GM23338 (cell line): ENCODE measurements around the gene LONRF3. TPM values are rescaled to one million over a fixed set of nuclear protein-coding genes. Genes with fewer than 3 reads are reported as not detected.
A peak's percentile ranks its signal among the peaks of the same experiment; 100 is the strongest.

Experiments used
- ATAC-seq: fragments of 200-7000 bp; cut with Tn5 transposase; 3 replicates; pipeline ENCODE4 v1.9.1; 2020
- DNase-seq: peaks from one replicate; pipeline ENCODE4 v3.0.0-alpha.2; 2015; ENCODE audit warnings: low spot score
- H2AFZ ChIP-seq: fragments of 200-600 bp; sonication (generic); 2 replicates; pipeline ENCODE4 v1.8.0; 2016; ENCODE audit warnings: antibody characterized with exemption, mild to moderate bottlenecking, moderate library complexity
- H3F3A ChIP-seq: fragments of 200-600 bp; sonication (generic); replicated peaks from 2 replicates; pipeline ENCODE4 v1.8.0; 2017; ENCODE audit warnings: antibody characterized with exemption, mixed run types, low read depth
- H3K27ac ChIP-seq: fragments of 200-600 bp; sonication (generic); 2 replicates; pipeline ENCODE4 v1.6.1; 2016; ENCODE audit warnings: low read depth
- H3K27me3 ChIP-seq: fragments of 200-600 bp; sonication (generic); 2 replicates; pipeline ENCODE4 v1.8.0; 2016; ENCODE audit warnings: mild to moderate bottlenecking, mixed run types, moderate library complexity; ENCODE audit not compliant: insufficient read depth
- H3K36me3 ChIP-seq: fragments of 200-600 bp; sonication (generic); 2 replicates; pipeline ENCODE4 v1.8.0; 2016; ENCODE audit warnings: mild to moderate bottlenecking; ENCODE audit not compliant: insufficient read depth
- H3K4me1 ChIP-seq: fragments of 200-600 bp; sonication (generic); 2 replicates; pipeline ENCODE4 v1.8.0; 2016; ENCODE audit warnings: mild to moderate bottlenecking, moderate library complexity; ENCODE audit not compliant: insufficient read depth
- H3K4me2 ChIP-seq: fragments of 200-600 bp; sonication (generic); 2 replicates; pipeline ENCODE4 v1.7.1; 2017; ENCODE audit warnings: mixed run types
- H3K4me3 ChIP-seq: fragments of 200-600 bp; sonication (generic); 2 replicates; pipeline ENCODE4 v1.6.1; 2016; ENCODE audit warnings: mixed run types
- H3K79me2 ChIP-seq: fragments of 200-600 bp; sonication (generic); replicated peaks from 2 replicates; pipeline ENCODE4 v1.8.0; 2017; ENCODE audit warnings: mild to moderate bottlenecking; ENCODE audit not compliant: insufficient read depth
- H3K9me2 ChIP-seq: fragments of 200-600 bp; sonication (generic); 2 replicates; pipeline ENCODE4 v1.8.0; 2017; ENCODE audit not compliant: insufficient read depth
- H4K20me1 ChIP-seq: fragments of 200-600 bp; sonication (generic); replicated peaks from 2 replicates; pipeline ENCODE4 v1.8.0; 2017; ENCODE audit warnings: mild to moderate bottlenecking; ENCODE audit not compliant: insufficient read depth
- H3K27ac Mint-ChIP-seq: 2 replicates; pipeline ENCODE4 v1.8.0; 2020; ENCODE audit warnings: inconsistent platforms, mild to moderate bottlenecking, moderate library complexity, mixed read lengths
- H3K27me3 Mint-ChIP-seq: 3 replicates; pipeline ENCODE4 v1.8.0; 2022; ENCODE audit warnings: low read depth, mild to moderate bottlenecking, moderate library complexity, mixed read lengths, inconsistent platforms; ENCODE audit not compliant: insufficient read depth, poor library complexity
- H3K36me3 Mint-ChIP-seq: 3 replicates; pipeline ENCODE4 v1.8.0; 2021; ENCODE audit warnings: low read depth, mild to moderate bottlenecking, inconsistent platforms, moderate library complexity, mixed read lengths
- H3K4me1 Mint-ChIP-seq: 3 replicates; pipeline ENCODE4 v1.8.0; 2020; ENCODE audit warnings: mild to moderate bottlenecking, inconsistent platforms, mixed read lengths
- H3K4me3 Mint-ChIP-seq: 3 replicates; pipeline ENCODE4 v1.8.0; 2021; ENCODE audit warnings: moderate library complexity, mild to moderate bottlenecking, inconsistent platforms, mixed read lengths
- H3K9me3 Mint-ChIP-seq: 3 replicates; pipeline ENCODE4 v1.8.0; 2020; ENCODE audit warnings: moderate library complexity, mild to moderate bottlenecking, inconsistent platforms, mixed read lengths
- CREB1 ChIP-seq: fragments of 250-450 bp; sonication (Bioruptor Pico); IDR thresholded peaks from 2 replicates; pipeline ENCODE4 v1.5.0; 2020; ENCODE audit warnings: low read depth, mild to moderate bottlenecking, moderate library complexity
- EZH2phosphoT487 ChIP-seq: fragments of 200-600 bp; sonication (generic); IDR thresholded peaks from one replicate; pipeline ENCODE4 v1.8.1; 2018; ENCODE audit warnings: antibody characterized with exemption; ENCODE audit not compliant: unreplicated experiment
- POLR2AphosphoS5 ChIP-seq: IDR thresholded peaks from 2 replicates; pipeline ENCODE4 v1.6.1; 2016; ENCODE audit warnings: antibody characterized with exemption, low read depth
- REST ChIP-seq: IDR thresholded peaks from one replicate; pipeline ENCODE4 v1.6.1; 2018; ENCODE audit warnings: antibody characterized with exemption; ENCODE audit not compliant: unreplicated experiment
- STAT1 ChIP-seq: IDR thresholded peaks from one replicate; pipeline ENCODE4 v1.6.1; 2016; ENCODE audit warnings: antibody characterized with exemption; ENCODE audit not compliant: unreplicated experiment
- ZNF114 ChIP-seq: fragments of 250-450 bp; sonication (Bioruptor Pico); IDR thresholded peaks from 2 replicates; pipeline ENCODE4 v1.5.0; 2020; ENCODE audit warnings: mild to moderate bottlenecking, moderate library complexity
- polyA plus RNA-seq: library from polyadenylated mRNA; unstranded; fragments of >200 nt; fragmentation: Nextera tagmentation; extraction: Ambion mirVana; gene quantifications from 2 replicates; pipeline ENCODE4 v1.2.1, GENCODE V29; 2016
- total RNA-seq: library from RNA; depleted of rRNA; stranded (reverse); fragments of >200 nt; shearing (Covaris generic); gene quantifications from 2 replicates; pipeline ENCODE4 v1.2.3, GENCODE V29; 2014
- TF ChIP-seq, protein P1 (sequence below): IDR thresholded peaks from 2 replicates; pipeline ENCODE4 v1.6.1; 2016; ENCODE audit warnings: antibody characterized with exemption
- TF ChIP-seq, protein P2 (sequence below), 2 experiments: fragments of 200-600 bp in 1 of 2; sonication (generic) in 1 of 2; conservative IDR thresholded peaks; 2 replicates each; pipeline versions ENCODE4 v1.5.1 to v1.6.1; 2016 to 2017; ENCODE audit warnings: antibody characterized with exemption in 2 of 2, low read depth in 2 of 2, mild to moderate bottlenecking in 2 of 2, moderate library complexity in 1 of 2

The LONRF3 gene
- total and polyA plus RNA-seq, 2 experiments from 2014 or later = 0.10 TPM; not detected in 1

GRCh38 chrX:119003462-119003861 is 29.0 kb downstream of the LONRF3 start (continued):
- TF ChIP-seq REST = no peak

DNA sequence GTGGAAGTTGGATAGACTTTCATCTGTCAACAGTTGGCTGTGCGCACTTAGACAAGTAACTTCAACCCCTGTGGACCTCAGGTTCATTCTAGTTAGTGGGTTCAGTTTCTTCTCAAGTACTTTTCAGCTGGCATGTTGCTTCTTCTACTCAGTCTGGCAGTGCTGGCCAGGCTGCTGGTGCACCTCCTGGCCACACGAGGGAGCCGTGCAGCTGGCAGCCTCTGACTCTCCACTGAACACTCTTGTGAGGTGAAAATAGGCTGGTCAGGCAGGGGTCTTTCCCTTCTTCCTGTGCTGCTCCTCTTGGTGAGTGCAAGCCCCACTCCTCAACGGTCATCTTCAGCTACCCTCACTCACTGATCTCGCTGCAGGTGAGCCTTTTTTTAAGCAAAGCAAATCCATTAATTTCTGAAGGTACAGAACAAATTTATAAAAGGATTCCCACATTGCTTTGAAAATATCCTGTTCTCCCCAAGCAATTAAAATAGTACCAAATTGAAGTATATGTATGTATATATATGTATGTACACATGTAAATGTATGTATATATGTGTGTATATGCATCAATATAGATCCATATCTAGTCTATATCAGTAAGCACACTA is 30.6 kb downstream of the LONRF3 start:
- H3F3A ChIP-seq = no peaks in the 10 kb centered on the region
- no peak overlapping the region for H3K4me2 ChIP-seq
- TF ChIP-seq, protein P1, sequence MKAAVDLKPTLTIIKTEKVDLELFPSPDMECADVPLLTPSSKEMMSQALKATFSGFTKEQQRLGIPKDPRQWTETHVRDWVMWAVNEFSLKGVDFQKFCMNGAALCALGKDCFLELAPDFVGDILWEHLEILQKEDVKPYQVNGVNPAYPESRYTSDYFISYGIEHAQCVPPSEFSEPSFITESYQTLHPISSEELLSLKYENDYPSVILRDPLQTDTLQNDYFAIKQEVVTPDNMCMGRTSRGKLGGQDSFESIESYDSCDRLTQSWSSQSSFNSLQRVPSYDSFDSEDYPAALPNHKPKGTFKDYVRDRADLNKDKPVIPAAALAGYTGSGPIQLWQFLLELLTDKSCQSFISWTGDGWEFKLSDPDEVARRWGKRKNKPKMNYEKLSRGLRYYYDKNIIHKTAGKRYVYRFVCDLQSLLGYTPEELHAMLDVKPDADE = no peak
- TF ChIP-seq, protein P2, sequence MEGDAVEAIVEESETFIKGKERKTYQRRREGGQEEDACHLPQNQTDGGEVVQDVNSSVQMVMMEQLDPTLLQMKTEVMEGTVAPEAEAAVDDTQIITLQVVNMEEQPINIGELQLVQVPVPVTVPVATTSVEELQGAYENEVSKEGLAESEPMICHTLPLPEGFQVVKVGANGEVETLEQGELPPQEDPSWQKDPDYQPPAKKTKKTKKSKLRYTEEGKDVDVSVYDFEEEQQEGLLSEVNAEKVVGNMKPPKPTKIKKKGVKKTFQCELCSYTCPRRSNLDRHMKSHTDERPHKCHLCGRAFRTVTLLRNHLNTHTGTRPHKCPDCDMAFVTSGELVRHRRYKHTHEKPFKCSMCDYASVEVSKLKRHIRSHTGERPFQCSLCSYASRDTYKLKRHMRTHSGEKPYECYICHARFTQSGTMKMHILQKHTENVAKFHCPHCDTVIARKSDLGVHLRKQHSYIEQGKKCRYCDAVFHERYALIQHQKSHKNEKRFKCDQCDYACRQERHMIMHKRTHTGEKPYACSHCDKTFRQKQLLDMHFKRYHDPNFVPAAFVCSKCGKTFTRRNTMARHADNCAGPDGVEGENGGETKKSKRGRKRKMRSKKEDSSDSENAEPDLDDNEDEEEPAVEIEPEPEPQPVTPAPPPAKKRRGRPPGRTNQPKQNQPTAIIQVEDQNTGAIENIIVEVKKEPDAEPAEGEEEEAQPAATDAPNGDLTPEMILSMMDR (conservative IDR thresholded peaks at IDR 0.05; ENCODE audit: low read depth in 2 of 2) = peak; percentile 64 to 82
- H2AFZ ChIP-seq = no peak overlapping the region
- DNase-seq (peak; percentile 53), ATAC-seq (peak; percentile 95)
- H3K27ac ChIP-seq = no peak overlapping the region
- no peaks in the 10 kb centered on the region for H3K36me3 Mint-ChIP-seq
- no peaks in the 10 kb centered on the region for H3K36me3 ChIP-seq
- no peaks in the 10 kb centered on the region for H3K27me3 ChIP-seq
- H3K9me2 ChIP-seq = no peaks in the 10 kb centered on the region
- peak overlapping the region; percentile 59; the same call in 2 of the 3 replicates for H3K4me3 Mint-ChIP-seq
- no peak overlapping the region for H3K27ac Mint-ChIP-seq
- no peaks in the 10 kb centered on the region for H3K4me1 ChIP-seq
- H3K9me3 Mint-ChIP-seq = no peaks in the 10 kb centered on the region
- no peaks in the 10 kb centered on the region for H4K20me1 ChIP-seq
- H3K79me2 ChIP-seq = no peaks in the 10 kb centered on the region
- H3K4me3 ChIP-seq = no peak overlapping the region
- H3K4me1 Mint-ChIP-seq = no peaks in the 10 kb centered on the region
- H3K27me3 Mint-ChIP-seq = no peaks in the 10 kb centered on the region

DNA sequence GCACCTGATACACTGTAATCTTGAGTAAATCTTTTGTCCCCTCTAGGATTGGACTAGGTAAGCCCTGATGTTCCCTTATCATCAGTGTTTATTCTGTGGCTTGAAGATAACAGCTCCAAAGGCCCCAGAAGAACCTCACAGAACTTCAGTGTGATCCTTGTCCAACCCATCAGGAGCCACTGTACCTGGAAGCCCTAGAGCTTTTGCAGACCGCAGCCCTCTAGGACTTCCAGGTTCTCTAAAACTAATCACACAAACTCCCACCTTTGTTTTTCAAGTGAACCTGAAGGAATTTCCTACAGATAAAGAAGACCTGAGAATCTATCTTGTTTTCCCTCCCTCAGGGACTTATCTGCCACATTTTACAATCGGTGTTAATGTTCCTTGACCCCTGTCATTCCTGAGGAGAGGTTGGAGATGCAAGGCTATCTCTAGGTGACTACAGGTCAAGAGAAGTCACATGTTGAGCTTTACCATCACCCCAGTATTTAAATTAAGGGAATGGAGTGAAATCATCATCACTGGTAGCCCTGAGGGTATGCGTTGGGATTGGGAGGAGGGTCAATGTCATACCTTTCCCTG is 32.9 kb downstream of the LONRF3 start:
- no peak overlapping the region for H3K4me2 ChIP-seq
- no peaks in the 10 kb centered on the region for H3K79me2 ChIP-seq
- ATAC-seq = no peak
- no peaks in the 10 kb centered on the region for H3F3A ChIP-seq
- H4K20me1 ChIP-seq = no peaks in the 10 kb centered on the region
- Mint-ChIP-seq H3K4me1 (no peaks in the 10 kb centered on the region), H3K4me3 (no peak overlapping the region), H3K27me3 (no peaks in the 10 kb centered on the region), H3K36me3 (no peaks in the 10 kb centered on the region), H3K27ac (no peak overlapping the region), H3K9me3 (no peaks in the 10 kb centered on the region)
- H3K4me3 ChIP-seq = no peak overlapping the region
- no peak for DNase-seq
- no peaks in the 10 kb centered on the region for H3K9me2 ChIP-seq
- H3K27ac ChIP-seq = no peak overlapping the region
- no peaks in the 10 kb centered on the region for H3K36me3 ChIP-seq
- H3K4me1 ChIP-seq = no peaks in the 10 kb centered on the region
- H3K27me3 ChIP-seq = no peaks in the 10 kb centered on the region
- H2AFZ ChIP-seq = no peak overlapping the region
- TF ChIP-seq ZNF114 (CRISPR knock-in tag) (no peak), STAT1 (no peak), EZH2phosphoT487 (no peak), POLR2AphosphoS5 (no peak), REST (no peak), CREB1 (no peak)
- TF ChIP-seq, protein P2 (conservative IDR thresholded peaks at IDR 0.05; ENCODE audit: low read depth in 2 of 2) = no peak
